ENCODE results near the gene AATK. TPM values are rescaled to one million over a fixed set of nuclear protein-coding genes. Genes with fewer than 3 reads are reported as not detected.

Gene AATK
- total RNA-seq, 1 donor from 2014 or later: 7.7 TPM

DNA sequence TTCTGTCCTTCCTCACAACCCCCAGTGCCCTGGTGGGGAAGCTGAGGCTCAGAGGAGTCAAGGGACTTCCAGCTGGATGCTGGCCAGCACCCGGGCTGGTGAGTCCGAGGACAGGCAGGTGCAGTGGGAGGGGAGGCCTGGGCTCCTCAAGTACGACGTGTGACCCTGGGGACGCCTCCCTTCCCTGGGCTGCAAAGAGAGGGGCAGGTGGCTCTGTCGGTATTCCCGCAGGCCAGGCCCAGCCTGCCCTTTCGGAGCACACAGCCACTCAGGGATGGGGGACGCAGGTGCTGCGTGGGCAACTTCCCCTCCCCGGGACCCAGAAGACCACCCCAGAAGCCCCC, 33.9 kb downstream of the AATK start:
- TF ChIP-seq, protein P1, sequence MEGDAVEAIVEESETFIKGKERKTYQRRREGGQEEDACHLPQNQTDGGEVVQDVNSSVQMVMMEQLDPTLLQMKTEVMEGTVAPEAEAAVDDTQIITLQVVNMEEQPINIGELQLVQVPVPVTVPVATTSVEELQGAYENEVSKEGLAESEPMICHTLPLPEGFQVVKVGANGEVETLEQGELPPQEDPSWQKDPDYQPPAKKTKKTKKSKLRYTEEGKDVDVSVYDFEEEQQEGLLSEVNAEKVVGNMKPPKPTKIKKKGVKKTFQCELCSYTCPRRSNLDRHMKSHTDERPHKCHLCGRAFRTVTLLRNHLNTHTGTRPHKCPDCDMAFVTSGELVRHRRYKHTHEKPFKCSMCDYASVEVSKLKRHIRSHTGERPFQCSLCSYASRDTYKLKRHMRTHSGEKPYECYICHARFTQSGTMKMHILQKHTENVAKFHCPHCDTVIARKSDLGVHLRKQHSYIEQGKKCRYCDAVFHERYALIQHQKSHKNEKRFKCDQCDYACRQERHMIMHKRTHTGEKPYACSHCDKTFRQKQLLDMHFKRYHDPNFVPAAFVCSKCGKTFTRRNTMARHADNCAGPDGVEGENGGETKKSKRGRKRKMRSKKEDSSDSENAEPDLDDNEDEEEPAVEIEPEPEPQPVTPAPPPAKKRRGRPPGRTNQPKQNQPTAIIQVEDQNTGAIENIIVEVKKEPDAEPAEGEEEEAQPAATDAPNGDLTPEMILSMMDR (IDR thresholded peaks at IDR 0.05; ENCODE audit: unreplicated experiment): no peak
- no peaks in the 10 kb centered on the region for H3K9me3 Mint-ChIP-seq (ENCODE audit: unreplicated experiment)
- no peaks in the 10 kb centered on the region for H3K36me3 Mint-ChIP-seq (ENCODE audit: low read depth, unreplicated experiment)
- no peaks in the 10 kb centered on the region for H3K27me3 Mint-ChIP-seq (ENCODE audit: unreplicated experiment)
- no peaks in the 10 kb centered on the region for H3K4me1 Mint-ChIP-seq (ENCODE audit: unreplicated experiment)
- DNase-seq (ENCODE audit: low spot score): no peak
- no peak overlapping the region for H3K27ac Mint-ChIP-seq (ENCODE audit: unreplicated experiment)
- no peak overlapping the region for H3K4me3 Mint-ChIP-seq (ENCODE audit: unreplicated experiment)

DNA sequence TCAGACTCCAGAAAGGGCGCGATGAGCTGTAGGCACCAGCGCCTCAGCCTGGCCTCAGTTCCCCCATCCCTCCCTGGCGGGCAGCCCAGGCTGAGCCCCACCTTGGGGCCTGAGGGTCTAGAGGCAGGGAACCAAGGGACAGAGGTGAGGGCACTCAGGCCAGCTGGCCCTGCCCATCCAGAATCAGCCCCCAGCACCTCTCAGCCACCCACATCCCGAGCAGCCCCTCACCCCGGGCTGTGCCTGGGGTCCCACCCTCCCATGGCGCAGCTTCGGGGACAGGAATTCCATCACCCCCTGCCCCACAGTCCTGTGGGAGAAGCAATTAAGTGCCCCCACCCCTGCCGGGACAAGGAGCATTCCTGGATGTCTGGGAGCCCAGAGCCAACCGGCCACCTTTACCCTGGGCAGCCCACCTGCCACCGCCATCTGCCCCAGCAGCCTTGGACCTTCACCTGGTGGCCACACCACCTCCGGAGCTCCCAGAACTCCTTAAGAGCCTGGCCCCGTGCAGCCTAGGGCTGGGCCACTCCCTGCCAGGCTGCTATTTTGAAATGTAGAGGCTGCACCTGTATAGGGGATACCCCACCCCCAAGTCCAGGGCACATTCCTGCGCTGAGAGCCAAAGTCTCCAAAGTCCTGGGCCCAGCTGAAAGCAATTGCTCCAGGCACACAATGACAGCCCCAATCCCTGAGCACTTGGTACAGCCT, 34.4 kb downstream of the AATK start:
- Mint-ChIP-seq H3K27ac (ENCODE audit: unreplicated experiment) (no peak overlapping the region), H3K27me3 (ENCODE audit: unreplicated experiment) (no peaks in the 10 kb centered on the region), H3K36me3 (ENCODE audit: low read depth, unreplicated experiment) (no peaks in the 10 kb centered on the region), H3K9me3 (ENCODE audit: unreplicated experiment) (no peaks in the 10 kb centered on the region), H3K4me1 (ENCODE audit: unreplicated experiment) (no peaks in the 10 kb centered on the region), H3K4me3 (ENCODE audit: unreplicated experiment) (no peak overlapping the region)
- no peak for DNase-seq (ENCODE audit: low spot score)
- TF ChIP-seq, protein P1 (IDR thresholded peaks at IDR 0.05; ENCODE audit: unreplicated experiment): no peak

DNA sequence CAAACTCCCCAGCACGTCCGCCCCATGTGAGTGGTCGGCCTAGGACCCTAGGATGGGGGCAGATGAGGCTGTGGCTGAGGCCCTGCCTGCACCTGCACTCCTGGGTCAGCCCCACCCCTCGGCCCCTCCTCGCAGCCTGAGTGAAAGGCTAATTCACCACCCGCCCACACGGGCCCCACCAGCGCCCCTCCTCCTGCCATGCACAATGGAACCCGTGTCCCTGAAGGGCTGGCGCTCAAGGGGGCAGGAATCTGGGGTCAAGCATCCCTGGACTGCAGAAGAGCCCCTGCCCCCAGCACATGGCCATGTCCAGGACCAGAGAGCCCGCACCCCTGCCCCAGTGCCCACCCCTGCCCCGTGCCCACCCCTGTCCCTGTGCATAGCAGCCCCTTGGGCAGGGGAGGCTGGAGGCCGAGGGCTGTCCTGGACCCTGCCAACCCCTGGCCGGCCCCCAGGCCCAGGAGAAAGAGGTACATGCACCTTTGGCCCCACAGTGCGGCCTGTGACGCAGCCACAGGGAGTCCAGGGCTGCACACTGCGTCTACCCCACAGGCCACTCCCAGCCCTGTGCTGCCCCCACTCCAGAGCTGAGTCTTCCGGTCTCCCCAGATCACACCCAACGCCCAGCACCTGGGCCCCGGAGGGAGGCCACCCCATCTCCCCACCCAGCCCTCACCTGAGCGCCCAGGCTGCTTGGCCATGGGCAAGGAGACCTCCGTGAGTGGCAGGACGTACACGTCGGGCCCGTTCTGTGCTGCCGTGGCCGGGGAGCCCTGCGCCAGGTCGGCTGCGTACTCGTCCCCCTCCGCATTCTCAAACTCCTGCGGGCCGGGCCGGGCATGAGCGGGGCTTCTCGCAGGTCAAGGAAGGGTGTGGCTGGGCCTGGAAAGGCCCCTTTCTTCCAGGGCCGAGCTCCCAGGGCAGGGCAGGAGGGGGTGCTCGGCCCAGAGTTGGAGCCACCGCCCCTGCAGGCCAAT, 35.3 kb downstream of the AATK start:
- Mint-ChIP-seq H3K27me3 (ENCODE audit: unreplicated experiment) (no peaks in the 10 kb centered on the region), H3K36me3 (ENCODE audit: low read depth, unreplicated experiment) (no peaks in the 10 kb centered on the region), H3K9me3 (ENCODE audit: unreplicated experiment) (no peaks in the 10 kb centered on the region), H3K4me3 (ENCODE audit: unreplicated experiment) (no peak overlapping the region), H3K27ac (ENCODE audit: unreplicated experiment) (no peak overlapping the region), H3K4me1 (ENCODE audit: unreplicated experiment) (no peaks in the 10 kb centered on the region)
- TF ChIP-seq, protein P1 (IDR thresholded peaks at IDR 0.05; ENCODE audit: unreplicated experiment): no peak
- DNase-seq (ENCODE audit: low spot score): no peak

DNA sequence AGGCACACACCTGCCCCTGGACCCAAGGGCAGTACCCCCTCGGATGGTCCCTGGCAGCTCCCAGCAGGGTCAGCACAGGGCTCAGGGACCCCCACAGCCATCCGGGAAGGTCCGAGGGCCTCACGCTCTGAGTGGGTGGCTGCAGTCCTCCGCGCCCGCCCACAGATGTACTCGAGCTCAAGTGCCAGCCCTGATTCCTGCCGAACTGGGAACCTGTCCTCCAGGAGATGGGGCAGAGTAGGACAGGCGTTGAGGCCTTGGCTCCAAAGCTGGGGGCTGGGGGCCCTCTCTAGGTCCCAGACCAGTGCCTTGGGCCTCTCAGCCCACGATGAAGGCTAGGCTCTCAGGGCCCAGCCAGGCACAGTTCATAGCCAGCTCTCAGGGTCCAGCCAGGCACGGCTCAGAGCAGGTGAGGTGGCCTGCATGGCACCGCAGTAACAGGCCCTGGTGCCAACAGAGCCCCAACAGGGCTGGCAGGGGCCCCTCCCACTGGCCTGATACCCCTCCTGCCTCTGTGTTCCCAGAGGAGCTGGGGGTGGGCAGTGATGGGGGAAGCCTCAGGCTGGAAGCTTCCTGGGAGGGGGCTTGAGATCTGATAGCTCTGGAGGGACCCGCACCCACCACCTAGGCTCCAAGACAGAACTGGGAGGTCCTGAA, 36.2 kb downstream of the AATK start:
- Mint-ChIP-seq H3K36me3 (ENCODE audit: low read depth, unreplicated experiment) (no peaks in the 10 kb centered on the region), H3K4me1 (ENCODE audit: unreplicated experiment) (no peaks in the 10 kb centered on the region), H3K9me3 (ENCODE audit: unreplicated experiment) (no peaks in the 10 kb centered on the region), H3K4me3 (ENCODE audit: unreplicated experiment) (no peak overlapping the region), H3K27me3 (ENCODE audit: unreplicated experiment) (no peaks in the 10 kb centered on the region), H3K27ac (ENCODE audit: unreplicated experiment) (no peak overlapping the region)
- TF ChIP-seq, protein P1 (IDR thresholded peaks at IDR 0.05; ENCODE audit: unreplicated experiment): no peak
- no peak for DNase-seq (ENCODE audit: low spot score)
